WERI-Rb-1 (cell line): ENCODE data around the gene GFPT1.

Experiments used
- DNase-seq: peaks from one replicate; pipeline ENCODE4 v3.0.0-alpha.2; 2020
- H3K27ac ChIP-seq: fragments of 250-450 bp; sonication (Bioruptor Pico); 2 replicates; pipeline ENCODE4 v1.5.1; 2020; ENCODE audit warnings: mild to moderate bottlenecking, moderate library complexity
- H3K27me3 ChIP-seq: fragments of 250-450 bp; sonication (Bioruptor Pico); 2 replicates; pipeline ENCODE4 v1.5.1; 2021; ENCODE audit warnings: mild to moderate bottlenecking, low read depth, moderate library complexity; ENCODE audit not compliant: insufficient read depth, severe bottlenecking
- H3K36me3 ChIP-seq: fragments of 250-450 bp; sonication (Bioruptor Pico); 2 replicates; pipeline ENCODE4 v1.5.1; 2020; ENCODE audit warnings: mild to moderate bottlenecking, moderate library complexity
- H3K4me3 ChIP-seq: 2 replicates; pipeline ENCODE4 v1.5.1; 2011; ENCODE audit warnings: low read depth, mild to moderate bottlenecking, control low read depth, low read length
- H3K9me3 ChIP-seq: fragments of 250-450 bp; sonication (Bioruptor Pico); 2 replicates; pipeline ENCODE4 v1.5.1; 2021; ENCODE audit warnings: mild to moderate bottlenecking, moderate library complexity; ENCODE audit not compliant: severe bottlenecking
- TF ChIP-seq, protein P1 (sequence below): IDR thresholded peaks from 2 replicates; pipeline ENCODE4 v1.5.1; 2011; ENCODE audit warnings: low read depth, mild to moderate bottlenecking, control low read depth, inconsistent platforms, low read length

GFPT1 gene

DNA sequence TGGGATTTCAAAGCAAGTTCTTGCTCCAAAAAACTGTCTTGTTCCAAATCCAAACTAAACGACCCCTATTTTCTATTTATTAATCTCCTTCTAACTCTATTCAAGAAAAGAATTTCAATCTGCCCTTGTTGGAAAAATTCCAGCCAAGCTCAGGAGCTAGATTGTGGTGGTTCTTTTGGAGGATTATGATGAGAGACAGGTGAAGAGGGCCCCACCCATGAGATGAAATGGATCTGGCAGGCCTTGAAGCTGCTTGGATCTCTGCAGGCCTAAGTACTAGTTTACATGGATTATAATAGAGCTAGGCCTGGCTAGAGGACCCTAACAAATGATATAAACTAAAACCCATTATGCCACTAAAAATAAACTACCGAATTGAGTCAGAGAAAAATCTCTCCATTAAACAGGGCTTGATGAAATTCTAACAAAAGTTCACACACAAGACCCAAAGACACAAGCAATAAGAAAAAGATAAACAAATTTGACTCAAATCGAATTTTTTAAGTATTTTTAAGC, 101.6 kb downstream of the GFPT1 start:
- no peak overlapping the region for H3K27ac ChIP-seq
- no peaks in the 10 kb centered on the region for H3K36me3 ChIP-seq
- TF ChIP-seq, protein P1, sequence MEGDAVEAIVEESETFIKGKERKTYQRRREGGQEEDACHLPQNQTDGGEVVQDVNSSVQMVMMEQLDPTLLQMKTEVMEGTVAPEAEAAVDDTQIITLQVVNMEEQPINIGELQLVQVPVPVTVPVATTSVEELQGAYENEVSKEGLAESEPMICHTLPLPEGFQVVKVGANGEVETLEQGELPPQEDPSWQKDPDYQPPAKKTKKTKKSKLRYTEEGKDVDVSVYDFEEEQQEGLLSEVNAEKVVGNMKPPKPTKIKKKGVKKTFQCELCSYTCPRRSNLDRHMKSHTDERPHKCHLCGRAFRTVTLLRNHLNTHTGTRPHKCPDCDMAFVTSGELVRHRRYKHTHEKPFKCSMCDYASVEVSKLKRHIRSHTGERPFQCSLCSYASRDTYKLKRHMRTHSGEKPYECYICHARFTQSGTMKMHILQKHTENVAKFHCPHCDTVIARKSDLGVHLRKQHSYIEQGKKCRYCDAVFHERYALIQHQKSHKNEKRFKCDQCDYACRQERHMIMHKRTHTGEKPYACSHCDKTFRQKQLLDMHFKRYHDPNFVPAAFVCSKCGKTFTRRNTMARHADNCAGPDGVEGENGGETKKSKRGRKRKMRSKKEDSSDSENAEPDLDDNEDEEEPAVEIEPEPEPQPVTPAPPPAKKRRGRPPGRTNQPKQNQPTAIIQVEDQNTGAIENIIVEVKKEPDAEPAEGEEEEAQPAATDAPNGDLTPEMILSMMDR = no peak
- DNase-seq = no peak
- peaks cover 2% of the 10 kb centered on the region for H3K9me3 ChIP-seq
- H3K4me3 ChIP-seq = no peak overlapping the region
- no peaks in the 10 kb centered on the region for H3K27me3 ChIP-seq

DNA sequence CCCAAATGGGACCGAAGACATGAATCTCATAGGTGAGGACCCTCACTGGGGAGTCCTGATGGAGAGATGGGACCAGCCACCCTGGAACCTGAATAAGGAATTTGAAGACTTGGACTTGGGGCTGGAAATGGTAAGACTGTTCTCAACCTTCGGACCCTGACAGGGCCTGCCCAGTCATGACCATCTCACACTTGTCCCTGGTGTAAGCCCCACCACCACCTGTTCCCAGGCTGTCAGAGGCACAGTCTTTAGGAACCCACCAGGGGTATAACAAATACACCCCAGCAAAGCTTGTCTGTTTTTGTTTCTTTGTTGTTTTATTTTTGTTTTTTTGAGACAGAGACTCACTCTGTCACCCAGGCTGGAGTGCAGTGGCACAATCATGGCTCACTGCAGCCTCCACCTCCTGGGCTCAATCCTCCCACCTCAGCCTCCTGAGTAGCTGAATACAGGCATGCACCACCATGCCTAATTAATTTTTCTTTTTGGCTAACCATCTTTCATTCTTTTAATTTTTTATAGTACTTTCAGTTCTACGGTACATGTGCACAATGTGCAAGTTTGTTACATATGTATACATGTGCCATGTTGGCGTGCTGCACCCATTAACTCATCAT, 106.1 kb downstream of the GFPT1 start:
- no peak overlapping the region for H3K27ac ChIP-seq
- no peaks in the 10 kb centered on the region for H3K36me3 ChIP-seq
- H3K27me3 ChIP-seq = no peaks in the 10 kb centered on the region
- no peak for DNase-seq
- no peak overlapping the region for H3K4me3 ChIP-seq
- peaks cover 2% of the 10 kb centered on the region for H3K9me3 ChIP-seq
- TF ChIP-seq, protein P1 = no peak

DNA sequence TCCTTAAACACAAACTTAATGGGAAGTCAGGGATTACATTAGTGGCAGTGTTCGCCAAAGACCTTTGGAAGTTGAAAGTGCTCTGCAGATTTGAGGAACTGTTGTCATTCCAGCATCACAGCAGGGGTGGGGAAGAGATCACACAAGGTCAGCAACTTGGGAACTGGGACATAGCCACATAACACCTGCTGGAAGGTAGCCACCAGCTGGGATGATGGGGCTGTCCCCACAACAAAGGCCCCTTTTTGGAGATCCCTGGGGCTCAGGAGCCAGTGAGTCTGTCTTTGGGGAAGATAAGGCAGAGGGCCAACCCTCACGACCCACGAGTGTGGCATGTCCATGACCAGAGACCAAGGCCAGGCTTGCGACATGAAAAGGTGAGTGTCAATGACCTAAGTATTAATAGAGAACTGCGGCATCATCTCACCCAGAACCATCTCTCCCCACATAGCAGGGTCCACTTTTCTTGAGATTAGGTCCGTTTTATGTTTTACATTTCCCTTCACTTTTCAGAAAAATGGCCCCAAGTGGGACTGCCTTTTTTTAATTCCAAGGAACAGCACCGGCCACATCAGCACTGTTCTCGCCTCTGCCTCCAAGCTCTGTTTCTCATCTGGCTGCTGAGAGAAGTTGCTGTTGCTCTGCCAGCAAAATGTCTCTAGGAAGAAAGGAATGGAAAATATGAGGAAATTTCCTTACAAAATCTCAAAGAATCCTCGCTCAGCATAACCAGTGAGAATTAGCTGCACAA, 106.9 kb downstream of the GFPT1 start:
- H3K27ac ChIP-seq = no peak overlapping the region
- H3K9me3 ChIP-seq = peaks cover 2% of the 10 kb centered on the region
- TF ChIP-seq, protein P1 = no peak
- H3K27me3 ChIP-seq = no peaks in the 10 kb centered on the region
- no peak overlapping the region for H3K4me3 ChIP-seq
- DNase-seq = no peak
- no peaks in the 10 kb centered on the region for H3K36me3 ChIP-seq

DNA sequence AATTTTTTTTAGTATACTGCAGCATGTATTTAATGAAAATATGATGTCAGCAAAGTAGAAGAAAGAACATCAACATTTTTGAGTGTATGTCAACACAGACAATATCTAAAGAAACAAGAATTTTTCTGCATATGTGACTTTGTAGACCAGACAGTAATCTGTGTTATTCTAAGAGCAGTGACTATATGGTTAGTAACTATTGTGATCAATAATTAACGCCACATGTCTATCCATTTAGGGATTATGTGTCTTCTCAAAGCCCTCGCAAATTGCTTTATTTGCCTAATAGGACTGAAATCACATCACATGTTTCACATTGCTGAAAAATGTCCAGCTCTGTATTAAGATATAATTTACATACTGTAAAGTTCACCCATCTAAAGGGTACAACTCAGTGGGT, 107.8 kb downstream of the GFPT1 start:
- Histone ChIP-seq H3K4me3 (no peak overlapping the region), H3K27ac (no peak overlapping the region), H3K27me3 (no peaks in the 10 kb centered on the region), H3K9me3 (peaks cover 2% of the 10 kb centered on the region), H3K36me3 (no peaks in the 10 kb centered on the region)
- TF ChIP-seq, protein P1 = no peak
- DNase-seq = no peak

DNA sequence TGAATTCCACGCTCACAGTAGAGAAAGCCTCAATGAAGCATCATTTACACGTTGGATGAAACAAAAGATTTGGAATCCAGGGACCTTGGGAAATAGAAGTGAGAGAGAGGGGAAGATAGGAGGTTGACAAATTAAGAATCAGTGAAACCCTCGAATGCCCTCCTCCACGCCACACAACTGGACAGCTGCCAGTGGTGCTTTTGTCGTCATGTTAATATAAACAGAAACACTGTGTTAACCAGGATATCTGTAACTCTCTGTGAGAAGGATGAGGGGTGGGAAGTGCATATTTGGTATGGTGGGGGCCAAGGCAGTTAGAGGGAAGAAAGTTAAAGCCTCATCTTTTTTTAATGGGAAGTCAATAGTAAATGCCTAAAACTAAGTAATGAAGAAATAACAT, 108.7 kb downstream of the GFPT1 start:
- TF ChIP-seq, protein P1 = no peak
- DNase-seq = no peak
- peaks cover 2% of the 10 kb centered on the region for H3K9me3 ChIP-seq
- no peak overlapping the region for H3K27ac ChIP-seq
- H3K4me3 ChIP-seq = no peak overlapping the region
- H3K27me3 ChIP-seq = no peaks in the 10 kb centered on the region
- H3K36me3 ChIP-seq = no peaks in the 10 kb centered on the region
